GM21529 (cell line): ENCODE results near the gene BPTF.
"Not testable (repeated sequence)": the region's sequence is repeated elsewhere in the genome, so short reads cannot be mapped to it uniquely, and the experiment has no call there.

Source experiments
- ATAC-seq: cut with Tn5 transposase; IDR thresholded peaks from one replicate; pipeline ENCODE4 v1.9.1; 2021; ENCODE audit not compliant: unreplicated experiment

BPTF gene

GRCh38 chr17:67824735-67825626, at the start of gene BPTF:
TSS of gene BPTF (plus strand) at chr17:67825503. CDS start at chr17:67825725, 222 bp downstream.
- ATAC-seq: peak; percentile 73

GRCh38 chr17:67779098-67779672, 46.1 kb upstream of the BPTF start:
- no peak for ATAC-seq

GRCh38 chr17:67784364-67785121, 40.8 kb upstream of the BPTF start:
- no peak for ATAC-seq

- ATAC-seq: no peak
Measured at GRCh38 chr17:67785122-67785477, 40.2 kb upstream of the BPTF start.

GRCh38 chr17:67785504-67785903, 39.8 kb upstream of the BPTF start:
- ATAC-seq: no peak

GRCh38 chr17:67800495-67800928, 24.8 kb upstream of the BPTF start:
- peak; percentile 91 for ATAC-seq

GRCh38 chr17:67801626-67802175, 23.6 kb upstream of the BPTF start:
- ATAC-seq: no peak

GRCh38 chr17:67810464-67810863, 14.8 kb upstream of the BPTF start:
- ATAC-seq: no peak

GRCh38 chr17:67812380-67812779, 12.9 kb upstream of the BPTF start:
- not testable (repeated sequence) for ATAC-seq

- ATAC-seq: no peak
Measured at GRCh38 chr17:67813803-67814180, 11.5 kb upstream of the BPTF start.

- peak; percentile 71 for ATAC-seq
Measured at GRCh38 chr17:67818110-67819002, 6.9 kb upstream of the BPTF start.

- ATAC-seq: no peak
Measured at GRCh38 chr17:67819722-67820121, 5.6 kb upstream of the BPTF start.

- no peak for ATAC-seq
Measured at GRCh38 chr17:67821871-67822367, 3.4 kb upstream of the BPTF start.

- ATAC-seq: peak; percentile 34
Measured at GRCh38 chr17:67825627-67826601, 611 bp downstream of the BPTF start.

- no peak for ATAC-seq
Measured at GRCh38 chr17:67829331-67829730, 4.0 kb downstream of the BPTF start.

- ATAC-seq: no peak
Measured at GRCh38 chr17:67830440-67830839, 5.1 kb downstream of the BPTF start.

- ATAC-seq: no peak
Measured at GRCh38 chr17:67831268-67831667, 6.0 kb downstream of the BPTF start.

GRCh38 chr17:67833134-67833533, 7.8 kb downstream of the BPTF start:
- no peak for ATAC-seq
